Right forelimb (tissue), 1 donor: ENCODE data around the gene RPS6KA2.

ENCODE experiments used
- DNase-seq: peaks from one replicate; pipeline ENCODE4 v3.0.0-alpha.2; 2018

RPS6KA2 gene

DNA sequence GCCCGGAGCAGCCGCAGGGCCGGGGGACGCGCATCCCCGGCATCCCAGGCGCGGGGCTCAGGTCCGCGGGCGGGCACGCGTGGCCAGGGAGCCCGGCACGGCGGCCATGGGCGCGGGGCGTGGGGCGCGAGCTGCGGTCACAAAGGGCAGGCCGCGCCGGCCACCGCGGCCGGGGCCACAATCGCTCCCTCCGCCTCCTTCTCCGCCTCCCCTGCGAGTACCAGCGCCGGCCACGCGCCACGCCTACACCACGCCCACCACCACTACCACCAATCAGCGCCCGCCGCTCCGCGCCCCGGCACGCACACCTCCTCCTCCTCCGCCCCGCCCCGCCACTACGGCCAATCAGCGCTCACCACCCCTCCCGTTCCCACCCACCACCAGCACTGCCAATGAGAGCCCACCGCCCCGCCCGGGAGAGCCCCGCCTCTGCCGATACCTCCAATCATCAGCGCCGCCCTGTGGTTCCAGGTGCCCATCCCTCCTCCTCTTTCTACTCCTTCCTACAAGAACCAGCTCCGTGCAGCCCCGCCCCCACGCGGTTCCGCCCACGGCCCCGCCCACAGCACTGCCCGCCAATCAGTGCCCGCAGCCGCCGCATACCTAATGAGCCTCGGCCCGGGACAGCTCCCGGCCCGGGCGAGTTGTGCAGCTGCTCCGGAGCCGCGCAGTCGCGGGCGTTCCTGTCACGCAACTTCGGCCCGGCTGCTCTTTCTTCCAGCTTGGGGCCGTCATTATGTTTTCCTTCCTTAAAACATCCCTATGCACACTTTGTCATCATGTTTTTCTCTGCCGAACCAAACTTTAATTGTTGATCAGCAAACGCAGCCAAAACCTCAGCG, at the start of gene RPS6KA2:
TSS of gene RPS6KA2 (minus strand) at position 219 of the 842 bp plus-strand sequence. CDS start 232 bp downstream, outside the sequence.
- peak; percentile 100 for DNase-seq

DNA sequence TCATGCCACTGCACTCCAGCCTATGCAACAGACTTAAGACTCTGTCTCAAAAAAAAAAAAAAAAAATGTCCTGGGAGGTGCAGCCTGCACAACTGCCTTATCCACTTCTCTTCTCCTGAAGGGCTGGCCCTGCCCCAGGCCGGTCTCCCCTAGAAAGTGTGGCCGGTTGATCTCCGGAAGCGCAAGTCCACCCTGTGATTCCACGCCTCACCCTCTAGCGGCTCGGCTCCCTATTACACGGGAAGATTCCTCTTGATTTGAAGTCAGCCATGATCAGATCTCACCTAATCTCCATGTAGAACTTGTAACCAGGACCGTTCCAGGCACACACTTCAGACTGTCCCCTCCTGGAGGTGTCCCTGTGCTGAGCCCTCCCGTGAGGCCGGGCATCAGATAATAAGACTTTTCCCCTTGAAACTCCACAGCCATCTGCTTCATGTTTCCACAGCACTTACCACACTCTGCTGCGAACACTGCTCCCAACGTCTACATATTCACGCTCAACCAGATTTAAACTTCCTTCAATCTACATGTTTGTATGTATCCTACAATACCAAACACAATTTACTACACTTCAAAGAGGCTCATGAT, 49.3 kb upstream of the RPS6KA2 start:
- no peak for DNase-seq

DNA sequence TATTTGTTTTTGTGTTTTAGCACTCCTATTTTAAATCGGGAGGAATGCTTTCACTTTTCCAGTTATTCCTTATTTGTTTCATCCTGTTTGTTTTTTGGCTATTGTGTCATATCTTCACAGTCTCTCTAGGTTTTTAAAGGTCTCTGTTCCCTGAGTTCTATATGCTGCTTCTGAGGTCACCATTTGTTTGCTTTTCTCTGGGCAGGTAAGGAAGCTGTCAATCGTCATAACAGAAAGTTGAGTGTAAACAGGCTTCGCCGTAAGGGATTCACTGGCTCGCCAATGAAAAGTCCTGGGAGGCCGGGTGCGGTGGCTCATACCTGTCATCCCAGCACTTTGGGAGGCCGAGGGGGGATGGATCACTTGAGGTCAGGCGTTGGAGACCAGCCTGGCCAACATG, 48.7 kb upstream of the RPS6KA2 start:
- no peak for DNase-seq

DNA sequence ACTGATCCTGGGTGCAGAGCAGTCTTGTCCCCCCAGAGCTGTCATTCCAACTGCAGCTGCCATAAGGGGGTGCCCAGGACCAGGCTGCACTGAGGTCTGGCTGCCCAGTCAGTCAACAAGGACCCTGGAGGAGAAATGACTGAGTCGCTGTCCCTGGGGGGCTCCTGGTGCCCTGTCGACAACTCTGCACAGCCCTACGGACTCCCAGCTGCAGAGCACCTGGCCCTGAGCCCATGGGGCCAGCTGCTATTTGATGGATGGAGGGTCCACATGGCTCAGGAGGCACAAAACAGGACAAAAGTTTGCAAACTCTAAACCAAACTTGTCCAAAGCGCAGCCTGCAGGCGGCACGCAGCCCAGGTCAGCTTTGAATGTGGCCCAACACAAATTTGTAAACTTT, 46.3 kb upstream of the RPS6KA2 start:
- no peak for DNase-seq

DNA sequence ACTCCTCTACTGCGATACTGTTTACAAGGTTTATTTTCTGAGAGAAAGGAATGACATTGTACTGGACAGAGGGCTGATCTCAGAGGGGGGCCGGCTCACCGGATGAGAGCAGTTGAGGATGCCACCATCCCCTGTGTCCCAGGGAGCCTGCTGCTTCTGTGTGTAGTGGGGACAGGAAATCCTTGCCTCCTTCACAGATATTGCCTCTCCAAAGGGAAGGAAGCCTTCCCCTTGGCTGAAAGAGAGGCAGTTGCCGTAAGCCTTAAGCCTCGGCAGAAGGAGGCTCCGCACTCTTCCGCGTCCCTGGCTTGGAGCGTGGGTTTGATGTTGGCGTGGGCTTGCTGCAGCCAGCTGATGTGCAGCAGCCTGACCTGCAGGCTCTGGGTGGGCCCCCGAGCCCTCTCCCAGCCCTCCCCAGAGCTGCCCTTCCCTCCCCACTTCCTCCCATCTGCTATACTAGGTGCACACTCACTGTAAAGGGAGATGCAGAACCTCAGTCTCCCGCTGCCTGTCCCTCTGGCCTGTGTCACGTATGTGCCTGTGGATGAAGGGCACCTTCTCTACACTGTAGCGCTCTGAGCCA, 45.7 kb upstream of the RPS6KA2 start:
- DNase-seq = no peak

DNA sequence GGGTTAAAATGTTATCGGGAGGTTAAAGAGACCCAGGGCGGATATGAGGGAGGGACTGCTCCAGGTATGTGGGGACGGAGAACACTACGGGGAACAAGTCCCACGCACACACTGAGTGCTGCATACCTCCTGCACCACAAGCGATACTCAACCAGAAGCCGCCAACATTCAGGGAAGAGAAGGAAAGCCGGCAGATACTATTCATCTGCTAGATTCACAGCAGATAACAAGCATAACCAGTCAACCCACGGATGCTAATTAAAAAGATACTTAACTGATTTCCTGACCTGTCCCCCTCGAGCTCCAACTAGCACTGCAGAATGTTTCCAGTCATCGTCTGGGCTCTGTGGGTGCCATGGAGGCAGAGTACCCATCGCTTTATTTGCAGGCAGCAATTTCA, 45.1 kb upstream of the RPS6KA2 start:
- DNase-seq = no peak

DNA sequence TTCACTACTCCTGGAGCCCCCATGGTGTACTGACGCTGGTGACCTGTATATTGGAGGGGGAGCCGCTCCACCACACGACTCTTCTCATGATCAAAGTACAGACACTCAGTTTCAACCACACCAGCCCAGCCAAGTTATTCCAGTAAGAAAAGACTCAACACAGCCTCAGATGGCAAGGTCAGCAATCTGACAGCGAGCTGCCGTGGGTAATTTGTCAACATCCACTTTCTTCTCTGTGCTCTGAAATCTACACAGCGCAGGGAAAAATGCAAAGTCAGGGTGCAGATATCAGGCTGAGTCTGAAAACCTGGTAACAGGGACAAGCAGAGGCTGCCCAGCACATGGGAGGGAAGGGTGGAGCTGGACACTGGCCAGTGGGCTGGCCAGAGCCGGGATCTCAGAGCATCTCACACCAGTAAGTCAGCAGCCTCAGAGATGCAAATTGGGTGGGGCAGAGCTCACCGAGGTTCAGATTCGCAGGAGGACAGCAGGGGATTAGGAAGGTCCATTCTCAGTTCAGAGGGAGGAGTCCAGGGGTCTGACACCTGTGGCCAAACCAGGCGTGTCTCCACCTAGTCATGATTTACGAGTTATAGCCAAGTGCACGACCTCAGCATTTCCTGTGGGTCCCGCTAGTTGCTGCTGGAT, 44.5 kb upstream of the RPS6KA2 start:
- DNase-seq = no peak

DNA sequence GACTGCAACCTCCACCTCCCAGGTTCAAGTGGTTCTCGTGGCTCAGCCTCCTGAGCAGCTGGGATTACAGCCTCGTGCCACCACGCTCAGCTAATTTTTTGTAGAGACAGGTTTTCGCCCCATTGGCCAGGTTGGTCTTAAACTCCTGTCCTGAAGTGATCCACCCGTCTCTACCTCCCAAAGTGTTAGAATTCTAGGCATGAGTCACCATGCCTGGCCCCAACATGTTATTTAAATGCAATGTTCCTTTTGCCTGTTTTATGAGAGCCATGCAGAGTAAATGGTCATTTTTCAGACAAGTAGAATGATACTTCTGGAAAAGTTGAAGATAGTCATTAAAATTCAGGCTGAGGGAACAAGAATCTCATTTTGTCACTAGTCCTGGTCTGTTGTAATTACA, 43.8 kb upstream of the RPS6KA2 start:
- no peak for DNase-seq

DNA sequence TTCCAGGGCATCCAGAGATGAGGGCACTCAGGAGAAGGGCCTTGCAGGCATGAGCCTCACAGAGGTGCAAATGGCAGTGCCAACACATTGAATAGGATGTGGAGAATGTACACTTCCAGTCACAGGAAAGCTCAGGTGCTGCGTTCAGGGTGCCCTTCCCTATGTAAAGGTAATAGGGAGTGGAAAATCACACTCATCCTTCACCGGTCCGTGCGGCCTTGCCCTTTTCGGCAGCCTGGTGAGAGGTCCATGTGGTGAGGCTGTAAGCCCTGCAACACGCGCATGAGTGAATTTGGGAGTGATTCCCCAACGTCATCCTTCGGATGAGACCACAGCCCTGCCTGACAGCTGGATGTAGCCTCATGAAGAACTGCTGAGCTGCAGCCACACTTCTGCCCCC, 43.0 kb upstream of the RPS6KA2 start:
- no peak for DNase-seq

DNA sequence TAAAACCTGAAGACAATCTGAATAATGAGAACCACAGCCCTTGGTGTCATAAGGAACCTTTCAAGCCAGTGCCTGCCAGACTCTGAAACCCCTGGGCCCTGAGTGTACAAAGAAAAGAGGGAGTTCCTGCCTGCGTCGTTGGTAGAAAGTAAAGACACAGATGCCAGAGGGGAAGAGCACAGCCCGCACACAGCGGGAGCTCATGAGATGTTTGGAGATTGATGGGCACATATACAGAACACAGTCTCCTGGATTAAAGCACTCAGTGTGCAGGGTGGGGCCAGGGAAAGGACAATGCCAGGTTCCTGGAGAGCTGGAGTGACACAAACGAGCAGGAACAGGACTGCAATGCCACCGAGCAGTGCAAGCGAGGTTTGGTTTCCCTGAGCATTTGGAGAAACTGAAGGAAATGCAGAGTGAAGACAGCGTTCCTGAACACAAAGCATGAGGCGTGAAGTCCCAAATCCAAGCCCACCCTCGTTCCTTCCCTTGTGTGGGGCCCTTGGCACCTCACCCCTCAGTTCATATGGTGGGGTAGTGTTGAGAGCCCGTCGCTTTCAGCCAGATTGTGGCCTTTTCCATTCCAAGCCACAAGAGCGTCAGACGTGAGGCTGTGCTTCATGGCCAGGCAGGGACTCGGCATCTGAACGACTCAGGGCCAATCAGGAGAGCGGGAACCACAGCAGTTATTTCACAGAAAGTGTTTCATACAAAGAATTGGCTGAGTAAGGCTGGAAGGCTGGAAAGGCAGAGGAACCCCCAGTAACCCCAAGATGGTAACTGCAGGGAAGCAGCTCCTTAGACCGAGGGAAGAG, 41.0 kb upstream of the RPS6KA2 start:
- no peak for DNase-seq

DNA sequence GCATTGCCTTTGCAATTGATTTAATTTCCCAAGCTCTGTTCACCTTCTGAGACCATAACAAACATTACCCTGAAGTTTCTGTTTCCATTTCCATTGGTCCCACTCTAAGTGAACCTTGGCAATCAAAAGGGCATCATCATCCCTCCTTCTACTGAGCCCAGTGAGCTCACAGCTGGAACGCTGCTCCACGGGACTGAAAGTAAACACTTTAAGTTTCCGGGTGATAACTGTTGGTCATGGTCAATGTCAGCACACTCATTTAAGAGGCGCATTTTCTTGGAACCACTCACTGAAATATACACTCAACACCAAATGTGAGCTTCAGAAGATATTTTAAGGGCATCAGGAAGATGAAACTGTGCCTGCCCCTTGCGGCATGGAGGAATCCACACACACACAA, 37.1 kb upstream of the RPS6KA2 start:
- DNase-seq = no peak

DNA sequence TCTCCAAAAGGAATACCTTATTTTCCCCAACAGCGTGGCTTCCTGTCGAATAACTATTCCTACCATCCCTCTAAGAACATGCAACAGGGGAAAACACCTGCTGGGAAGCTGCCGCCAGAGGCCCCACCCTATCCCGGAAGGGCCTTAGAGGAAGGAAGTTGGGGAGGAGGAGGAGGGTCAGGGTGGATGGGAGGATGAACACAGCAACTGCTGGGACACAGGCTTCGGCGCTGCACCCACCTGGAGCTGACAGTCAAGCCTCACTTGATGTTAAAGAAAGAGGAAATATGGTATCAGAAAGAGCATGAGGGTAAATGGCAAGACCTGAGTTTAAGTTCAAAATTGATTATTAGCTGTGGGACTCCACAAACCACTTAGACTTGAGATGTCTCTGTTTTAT, 36.5 kb upstream of the RPS6KA2 start:
- no peak for DNase-seq

DNA sequence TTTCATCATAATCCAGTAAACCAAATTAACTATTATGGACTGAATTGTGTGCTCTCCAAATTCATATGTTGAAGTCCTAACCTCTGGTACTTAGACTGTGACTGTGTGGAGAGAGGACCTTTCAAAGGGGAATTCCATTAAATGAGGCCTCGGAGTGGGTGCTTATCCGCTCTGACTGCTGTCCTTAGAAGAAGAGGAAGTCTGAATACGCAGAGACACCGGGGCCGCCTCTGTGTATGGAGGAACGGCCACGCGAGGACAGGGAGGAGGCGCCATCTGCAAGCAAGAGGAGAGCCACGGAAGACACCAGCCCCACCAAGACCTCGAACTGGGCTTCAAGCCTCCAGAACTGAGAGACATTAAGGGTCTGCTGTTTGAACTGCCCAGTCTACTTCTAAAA, 35.6 kb upstream of the RPS6KA2 start:
- DNase-seq = no peak

DNA sequence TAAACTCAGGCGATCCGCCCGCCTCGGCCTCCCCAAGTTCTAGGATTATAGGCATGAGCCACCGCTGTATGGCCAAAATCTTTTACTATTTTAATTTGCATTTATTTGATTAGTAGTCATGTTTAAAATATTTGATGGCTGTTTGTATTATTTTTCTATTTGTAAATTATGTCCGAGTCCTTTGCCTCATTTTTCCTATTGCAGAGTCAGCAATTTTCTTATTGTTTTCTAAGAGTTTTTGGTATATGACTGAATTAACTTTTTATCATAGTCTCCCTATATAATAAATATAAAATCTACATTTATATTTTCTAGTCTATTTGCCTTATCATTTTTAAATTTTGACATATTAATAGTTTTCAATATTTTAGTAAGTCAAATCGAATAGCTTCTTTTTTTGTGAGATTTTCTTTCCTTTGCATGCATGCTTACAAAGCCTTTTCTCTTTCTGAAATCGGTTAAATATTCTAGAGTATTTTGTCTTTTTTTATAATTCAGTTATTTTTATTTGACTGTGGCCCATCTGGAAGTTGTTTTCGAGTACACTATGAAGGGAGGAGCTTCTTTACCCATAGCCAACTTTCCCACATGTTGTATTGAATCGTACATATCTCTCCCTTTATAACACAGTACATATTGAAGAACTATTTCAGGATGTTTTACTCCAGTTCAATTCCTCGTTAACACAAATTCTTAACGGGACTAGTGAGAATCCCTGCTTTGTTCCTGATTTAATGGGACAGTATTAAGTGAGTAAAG, 34.5 kb upstream of the RPS6KA2 start:
- no peak for DNase-seq

DNA sequence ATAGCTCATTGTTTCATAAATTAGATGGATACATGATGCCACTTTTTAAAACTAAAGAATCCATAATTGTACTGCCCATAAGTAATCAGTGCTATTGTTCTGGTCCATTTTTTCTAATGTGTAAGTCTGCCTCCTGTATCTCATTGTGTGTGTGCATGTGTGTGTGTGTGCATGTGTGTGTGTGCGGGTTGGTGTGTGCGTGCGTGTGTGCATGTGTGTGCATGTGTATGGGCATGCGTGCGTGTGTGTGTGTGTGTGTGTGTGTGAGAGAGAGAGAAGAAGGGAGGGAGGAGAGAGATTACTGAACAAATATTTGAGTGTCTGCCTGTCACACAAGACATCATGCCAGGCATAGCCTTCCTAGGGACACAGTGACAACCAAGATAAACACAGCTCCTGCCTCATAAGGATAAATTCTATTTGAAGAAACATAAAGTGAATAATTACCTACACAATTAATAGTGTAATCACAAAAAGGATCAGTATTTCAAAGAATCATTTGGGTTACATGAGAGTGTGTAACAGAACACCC, 33.2 kb upstream of the RPS6KA2 start:
- no peak for DNase-seq

DNA sequence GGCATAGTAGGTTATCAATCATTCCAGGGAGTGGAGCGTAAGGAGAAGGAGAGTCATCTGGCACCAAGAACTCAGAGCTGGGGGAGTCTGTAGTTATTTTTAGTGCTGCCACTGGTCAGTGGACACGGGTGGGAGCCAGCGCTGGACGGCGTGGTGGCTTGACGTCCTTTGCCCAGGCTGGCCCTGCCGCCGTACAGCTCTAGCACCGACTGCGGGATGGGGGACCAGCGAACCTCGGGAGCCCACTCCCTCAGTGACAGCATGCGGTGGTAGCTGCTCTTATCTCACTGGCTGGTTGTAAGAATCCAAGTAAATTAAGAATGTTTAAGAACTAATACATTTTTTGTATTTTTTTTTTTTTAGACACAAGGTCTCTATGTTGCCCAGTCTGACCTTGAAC, 32.5 kb upstream of the RPS6KA2 start:
- DNase-seq = no peak

DNA sequence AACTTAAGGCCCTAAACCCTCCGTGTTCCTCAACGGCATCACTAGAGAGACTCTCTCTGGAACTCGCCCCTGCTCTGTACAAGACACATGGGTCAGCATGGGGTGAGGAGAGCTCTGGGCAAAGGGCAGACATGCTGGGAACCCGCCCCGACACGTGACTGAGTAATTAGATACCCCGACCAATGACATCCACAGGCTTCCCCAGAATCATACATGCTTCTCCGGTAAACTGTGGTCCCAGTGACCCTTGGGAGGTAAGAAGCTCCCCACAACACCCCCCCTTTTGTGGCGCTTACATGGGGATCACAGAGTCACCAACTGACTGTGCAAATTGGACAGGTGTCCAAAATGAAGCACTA, 31.7 kb upstream of the RPS6KA2 start:
- DNase-seq = no peak

DNA sequence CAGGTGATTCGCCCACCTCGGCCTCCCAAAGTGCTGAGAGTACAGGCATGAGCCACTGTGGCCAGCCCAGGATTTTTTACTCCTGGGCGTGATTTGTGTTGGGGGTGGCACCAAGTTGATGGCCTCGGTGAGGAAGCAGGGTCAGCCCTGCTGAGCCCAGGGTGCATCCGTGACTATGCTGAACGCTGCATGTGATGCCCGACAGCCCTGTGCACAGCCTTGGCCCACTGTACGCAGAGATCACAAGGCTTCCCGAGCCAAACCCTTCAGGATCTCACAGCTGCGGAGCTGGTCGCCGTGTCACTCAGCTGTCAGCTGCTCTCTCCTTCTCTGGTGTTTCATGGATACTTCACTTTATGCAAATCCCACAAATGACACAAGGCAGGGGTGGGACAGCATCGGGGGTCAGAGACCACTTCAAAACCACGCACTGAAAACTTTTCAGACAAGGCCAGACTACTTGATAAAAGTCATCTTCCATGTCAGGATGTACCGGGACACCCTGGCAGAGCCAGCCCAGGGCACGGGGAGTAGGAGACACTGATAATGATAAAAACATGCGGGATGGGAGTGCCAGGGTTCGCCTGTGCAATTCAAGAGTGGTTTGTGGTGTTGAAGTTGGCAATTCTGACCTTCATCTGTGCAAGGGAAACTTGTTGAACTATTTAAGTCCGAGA, 31.2 kb upstream of the RPS6KA2 start:
- no peak for DNase-seq

DNA sequence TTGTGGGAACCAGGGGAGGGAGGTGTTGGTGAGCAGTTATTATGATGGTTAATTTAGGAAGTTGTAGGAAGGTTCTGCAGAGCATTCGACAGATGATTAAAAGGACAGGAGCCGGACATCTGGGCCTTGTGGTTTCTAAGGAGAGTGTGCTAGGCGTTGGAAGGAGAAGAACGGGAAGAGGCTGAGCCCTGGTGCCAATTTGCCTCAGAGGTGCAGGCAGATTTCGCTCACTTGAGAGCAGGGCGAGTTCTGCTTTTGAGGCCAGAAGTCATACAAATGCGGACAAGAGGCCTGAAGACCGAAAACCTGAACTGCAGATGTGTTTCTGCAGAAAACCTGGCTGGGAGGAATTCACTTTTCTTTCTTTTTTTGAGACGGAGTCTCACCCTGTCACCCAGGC, 30.5 kb upstream of the RPS6KA2 start:
- DNase-seq = no peak

DNA sequence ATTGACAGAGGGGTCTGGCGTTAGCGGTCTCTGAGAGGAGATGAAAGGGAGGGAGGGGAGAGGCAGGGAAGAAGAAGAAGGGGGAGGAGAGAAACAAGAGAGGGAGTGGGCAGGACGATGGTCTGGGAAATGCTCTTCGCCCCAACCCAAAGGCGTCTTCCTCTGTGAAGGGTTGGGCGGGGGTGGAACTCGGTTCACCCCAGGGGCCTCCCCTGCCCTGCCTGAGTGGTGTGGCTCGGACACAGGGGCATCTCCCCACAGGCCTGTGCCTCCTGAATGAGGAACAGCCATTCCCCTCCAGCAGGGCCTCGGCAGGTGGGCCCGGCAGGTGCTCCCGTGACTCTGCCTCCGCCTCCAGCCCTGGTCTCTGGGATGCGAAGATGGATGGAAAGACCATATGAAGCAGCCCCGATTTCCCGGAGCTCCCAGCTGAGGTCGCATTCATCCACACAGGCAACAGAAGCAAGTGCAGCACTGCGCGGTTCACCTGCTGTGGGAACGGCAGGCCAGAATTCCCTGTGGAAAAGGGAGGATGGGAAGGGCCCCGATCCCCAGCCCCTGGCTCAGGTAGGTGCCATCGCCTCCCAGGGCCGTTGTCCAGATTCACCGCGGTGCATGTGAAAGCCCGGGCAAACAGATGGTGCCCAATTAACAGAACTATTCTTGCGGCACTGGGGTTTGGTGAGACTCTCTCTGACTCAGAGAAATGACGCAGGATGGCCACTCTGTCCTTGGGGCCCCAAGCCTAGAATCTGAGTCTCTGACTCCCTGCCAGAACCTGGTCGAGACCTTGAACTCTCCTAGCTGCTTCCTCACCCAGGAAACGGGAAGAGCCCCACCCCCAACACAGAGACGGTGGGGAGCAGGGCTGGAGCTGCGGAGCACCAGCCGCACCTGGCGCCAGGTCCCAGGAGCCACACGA, 29.4 kb upstream of the RPS6KA2 start:
- DNase-seq = no peak
